GM19455 (cell line): ENCODE measurements around the gene VSIG10L.

ENCODE experiments used
- ATAC-seq: cut with Tn5 transposase; IDR thresholded peaks from one replicate; pipeline ENCODE4 v1.9.1; 2021; ENCODE audit not compliant: unreplicated experiment

Gene VSIG10L

GRCh38 chr19:51318687-51319648 lies 23.0 kb downstream of the VSIG10L start:
- ATAC-seq = no peak

- ATAC-seq = no peak
These were observed 24.0 kb downstream of the VSIG10L start for GRCh38 chr19:51317968-51318367.

- ATAC-seq = no peak
These were observed 24.6 kb downstream of the VSIG10L start for GRCh38 chr19:51317376-51317775.

- no peak for ATAC-seq
These were observed 25.3 kb downstream of the VSIG10L start for GRCh38 chr19:51316688-51317087.

- ATAC-seq = no peak
These were observed 30.3 kb downstream of the VSIG10L start, which contains the start of gene IGLON5 for GRCh38 chr19:51311351-51312257. Gene IGLON5, plus strand, starts transcription at chr19:51311644. Its CDS starts 204 bp downstream, at chr19:51311848.

- no peak for ATAC-seq
These were observed 36.5 kb downstream of the VSIG10L start for GRCh38 chr19:51305479-51305878.

- ATAC-seq = no peak
These were observed 40.7 kb downstream of the VSIG10L start for GRCh38 chr19:51301266-51301665.

GRCh38 chr19:51297406-51297805 lies 44.5 kb downstream of the VSIG10L start:
- no peak for ATAC-seq

GRCh38 chr19:51296336-51297093 lies 45.4 kb downstream of the VSIG10L start:
- ATAC-seq = no peak

GRCh38 chr19:51295382-51296126 lies 46.4 kb downstream of the VSIG10L start:
- ATAC-seq = no peak

- no peak for ATAC-seq
These were observed 47.0 kb downstream of the VSIG10L start for GRCh38 chr19:51294977-51295375.

GRCh38 chr19:51294211-51294976 lies 47.5 kb downstream of the VSIG10L start:
- no peak for ATAC-seq

GRCh38 chr19:51293571-51294210 lies 48.2 kb downstream of the VSIG10L start:
- no peak for ATAC-seq

- no peak for ATAC-seq
These were observed 49.0 kb downstream of the VSIG10L start for GRCh38 chr19:51292971-51293370.

GRCh38 chr19:51289635-51290034 lies 52.3 kb downstream of the VSIG10L start:
- no peak for ATAC-seq

- no peak for ATAC-seq
These were observed 56.3 kb downstream of the VSIG10L start for GRCh38 chr19:51285682-51286081.

GRCh38 chr19:51282335-51282734 lies 59.6 kb downstream of the VSIG10L start:
- ATAC-seq = no peak
